ENCODE measurements around the gene TRIM65.

The TRIM65 gene

DNA sequence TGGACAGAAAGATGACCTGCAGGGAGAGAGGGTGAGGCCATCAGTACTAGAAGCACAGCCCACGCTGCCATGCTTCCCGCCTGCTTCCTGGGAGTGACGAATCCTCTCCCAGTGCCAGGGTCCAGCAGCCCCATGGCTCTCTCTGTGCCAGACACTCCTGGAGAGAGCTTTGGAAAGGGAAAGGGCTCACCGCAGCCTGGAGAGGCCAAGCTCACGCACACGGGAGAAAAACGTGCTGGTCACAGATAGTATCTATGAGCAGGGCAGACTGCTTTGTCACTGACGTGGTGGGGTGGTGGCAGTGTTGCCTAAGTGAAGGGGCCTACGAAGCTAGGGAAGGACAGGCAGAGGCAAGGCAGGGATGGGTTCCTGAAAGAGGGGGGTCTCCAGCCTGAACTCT lies 47.0 kb downstream of the TRIM65 start:
- no peak for DNase-seq

DNA sequence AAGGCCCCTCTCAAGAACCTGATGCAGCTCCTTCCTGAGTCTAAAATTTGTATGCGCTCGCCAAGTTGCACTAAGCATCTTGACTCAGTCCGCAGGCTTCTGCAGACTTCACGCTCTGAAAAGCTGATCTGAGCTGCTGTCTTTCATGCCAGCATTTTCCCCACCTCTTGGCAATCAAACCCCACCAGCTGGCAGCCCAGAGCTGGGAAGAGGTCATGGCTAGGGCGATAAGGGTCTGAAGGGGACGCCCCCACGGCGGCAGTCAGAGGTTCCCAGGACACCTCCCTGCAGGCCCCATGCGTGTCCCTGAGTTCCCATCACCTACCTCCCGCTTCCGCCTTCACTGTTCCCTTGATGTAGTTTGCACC lies 47.5 kb downstream of the TRIM65 start:
- DNase-seq = no peak

DNA sequence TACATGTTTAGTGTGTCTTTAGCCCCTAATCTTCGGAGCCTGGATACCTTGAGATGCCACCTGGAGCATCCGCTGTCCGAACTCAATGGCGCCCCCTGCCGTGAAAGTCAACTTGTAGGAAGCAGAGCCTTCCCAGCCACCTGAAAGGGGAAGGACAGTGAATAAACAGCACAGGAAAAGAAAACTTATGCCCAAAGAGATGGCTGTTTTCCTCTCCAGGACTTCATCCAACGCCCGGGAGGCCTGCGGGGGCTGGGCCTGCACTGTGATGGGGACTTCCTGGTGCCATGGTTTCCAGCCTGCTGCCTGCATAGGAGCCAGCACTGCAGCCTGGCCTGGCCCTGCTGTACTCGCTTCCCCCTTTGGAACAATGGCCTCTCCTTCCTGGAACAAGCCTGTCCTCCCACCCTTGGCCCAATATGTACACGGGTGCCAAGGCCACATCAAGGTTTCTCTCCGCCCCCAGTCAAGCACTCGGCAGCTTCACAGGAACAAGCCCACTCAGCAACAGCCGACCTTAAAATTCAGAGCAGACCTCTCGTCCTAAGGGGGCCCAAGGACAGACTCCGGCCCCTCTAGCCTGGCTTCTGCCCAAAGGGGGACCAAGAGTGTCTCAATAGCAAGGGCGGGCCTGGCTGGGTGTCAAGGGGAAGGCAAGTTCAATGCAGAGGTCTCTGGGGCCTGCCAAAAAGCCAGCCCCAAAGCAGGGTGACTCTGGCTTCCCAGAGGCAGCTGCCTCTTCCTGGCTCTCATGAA lies 48.0 kb downstream of the TRIM65 start:
- DNase-seq = no peak

DNA sequence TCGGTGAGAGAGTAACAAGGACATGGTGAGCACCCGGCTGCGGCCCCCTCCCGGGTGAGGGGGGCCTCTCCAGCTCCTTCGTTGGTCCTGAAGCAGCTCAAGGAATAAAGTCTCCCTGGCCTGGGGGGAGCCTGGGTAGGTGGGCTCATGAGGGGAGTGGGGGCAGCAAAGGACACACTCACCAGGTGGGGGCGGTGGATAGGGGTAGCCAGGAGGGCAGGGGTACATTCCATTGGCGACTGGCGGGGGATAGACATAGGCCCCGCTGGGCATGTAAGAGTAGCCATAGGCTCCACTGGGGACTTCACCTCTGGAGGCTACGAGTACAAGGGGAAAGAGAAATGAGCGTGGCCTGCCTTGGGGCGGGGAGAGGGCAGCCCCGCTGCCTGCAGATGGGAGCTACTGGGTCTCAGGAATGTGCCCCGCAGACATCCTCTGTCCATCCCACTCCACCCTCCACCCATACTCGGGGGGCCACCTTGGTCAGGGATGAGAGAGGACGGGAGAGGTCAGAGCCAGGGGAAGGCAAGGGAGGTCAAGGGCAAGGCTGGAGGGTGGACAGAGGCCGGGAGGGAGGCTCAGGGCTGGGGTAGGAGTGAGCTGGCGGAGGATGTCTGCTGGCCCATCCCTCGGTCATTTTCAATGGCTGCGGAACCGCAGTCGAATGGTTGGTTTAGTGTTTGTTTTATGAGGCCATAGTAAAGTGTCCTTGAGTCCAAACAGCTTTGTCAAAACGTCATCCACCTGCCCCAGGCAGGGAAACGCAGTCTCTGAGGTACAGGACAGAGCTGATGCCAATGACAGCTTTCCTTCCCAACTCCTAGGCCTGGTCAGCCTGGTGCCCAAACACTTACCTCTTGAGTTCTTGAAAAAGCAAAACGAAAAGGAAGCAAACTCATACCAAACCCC lies 48.9 kb downstream of the TRIM65 start:
- no peak for DNase-seq

DNA sequence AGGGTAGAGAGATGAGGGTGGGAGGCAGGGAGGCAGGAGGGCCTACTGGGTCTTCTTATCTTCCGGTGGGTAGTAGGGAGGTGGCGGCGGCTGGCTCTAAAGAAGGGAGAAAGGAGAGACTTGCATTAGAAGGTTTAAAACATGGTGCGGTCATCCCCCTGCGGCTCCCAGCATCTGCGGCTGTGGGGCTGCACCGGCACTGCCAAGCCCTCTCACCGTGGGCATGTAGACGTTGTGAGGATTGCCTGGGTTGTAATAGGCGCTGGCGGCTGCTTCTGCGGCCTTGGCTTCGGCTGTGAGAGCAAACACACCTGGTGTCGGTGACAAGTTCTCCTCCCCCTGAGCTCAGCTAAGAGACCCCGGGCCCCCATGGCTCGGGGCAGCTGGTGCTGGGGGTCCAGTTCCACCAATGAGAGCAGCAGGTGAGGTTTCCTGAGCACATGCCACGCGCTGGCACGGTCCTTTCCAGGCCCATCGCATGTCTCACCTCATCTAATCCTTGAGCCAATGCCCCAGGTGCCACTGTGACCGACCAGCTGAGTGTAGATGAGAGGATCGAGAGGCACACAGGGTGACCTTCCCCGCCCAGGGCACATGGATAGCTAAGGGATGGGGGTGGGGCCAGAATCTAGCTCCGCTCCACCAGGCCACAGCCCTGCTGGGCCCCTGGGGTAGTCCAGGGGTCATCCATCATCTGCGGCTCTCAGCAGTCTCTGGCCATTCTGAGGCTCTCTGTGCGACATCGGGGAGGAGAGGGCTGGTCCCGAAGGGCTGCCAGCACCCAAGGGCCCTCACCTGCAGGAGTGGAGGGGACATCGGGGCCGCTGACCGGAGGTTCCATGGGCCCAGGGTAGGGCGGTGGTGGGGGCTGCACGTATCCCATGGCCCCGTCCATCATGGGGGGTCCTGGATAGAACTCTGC lies 49.8 kb downstream of the TRIM65 start:
- DNase-seq = no peak

DNA sequence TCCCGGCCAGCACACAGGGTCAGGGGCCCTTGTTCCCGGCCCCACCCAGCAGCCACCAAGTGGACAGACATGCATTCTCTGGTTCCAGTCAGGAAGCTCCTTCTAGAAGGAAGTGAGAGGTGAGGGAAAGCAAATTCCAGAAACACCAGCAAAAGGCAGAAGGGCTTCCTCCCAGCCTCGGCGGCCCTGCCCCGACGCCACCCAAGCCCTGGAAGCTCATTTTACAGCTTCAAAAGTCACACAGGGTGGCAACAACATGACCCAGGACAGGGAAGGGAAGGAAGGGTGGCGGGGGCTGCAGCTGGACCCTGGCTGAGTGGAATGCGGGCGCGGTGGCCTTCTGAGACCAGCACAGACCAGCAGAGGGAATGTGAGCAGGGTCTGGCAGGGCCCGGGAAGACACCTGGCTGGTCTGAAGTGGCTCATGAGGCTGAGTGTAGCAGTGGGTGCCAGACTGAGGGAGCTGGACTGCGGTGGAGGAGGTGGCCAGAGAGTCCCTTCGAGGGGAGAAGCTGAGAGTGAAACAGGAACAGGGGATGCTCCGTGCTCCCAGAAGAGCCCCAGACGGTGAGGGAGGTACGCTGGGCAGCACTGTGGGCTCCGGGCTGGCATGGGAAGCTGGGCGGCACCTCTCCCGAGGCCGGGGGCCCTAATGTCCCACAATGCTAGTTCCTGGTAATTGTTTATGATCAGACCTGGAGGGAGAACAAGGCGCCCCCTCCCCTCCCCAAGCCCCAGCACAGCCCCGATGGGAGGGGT lies 50.6 kb downstream of the TRIM65 start:
- DNase-seq = no peak

DNA sequence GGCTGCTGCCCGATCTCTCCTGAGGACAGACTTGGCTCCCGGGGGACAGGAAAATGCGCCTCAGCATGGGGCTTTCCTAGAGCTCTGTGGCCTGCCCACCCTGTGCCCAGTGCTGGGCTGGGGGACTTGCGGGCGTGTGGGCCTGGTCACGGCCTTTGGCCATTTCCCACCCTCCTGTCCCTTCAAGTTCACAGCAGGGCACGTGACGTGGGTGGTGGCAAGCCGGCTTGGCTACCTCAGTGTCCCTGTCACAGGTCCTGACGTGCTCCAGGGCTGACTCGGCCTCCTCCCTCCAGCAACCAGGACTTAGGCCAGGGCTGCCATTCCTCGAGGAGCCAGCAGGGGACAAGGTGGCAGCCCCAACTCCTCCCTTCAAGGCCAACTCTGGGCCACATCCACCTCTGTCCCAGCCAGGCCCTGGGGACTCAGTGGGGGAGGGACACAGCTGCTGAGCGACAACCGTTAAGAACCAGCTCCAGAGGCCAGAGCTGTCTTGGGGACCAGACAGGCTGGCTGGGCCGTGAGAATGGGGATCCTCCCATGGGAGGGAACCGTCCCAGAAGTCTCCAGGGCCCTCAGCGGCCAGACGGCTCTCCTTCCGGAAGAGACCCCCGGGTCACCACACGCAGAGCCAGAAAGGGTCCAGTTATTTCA lies 51.6 kb downstream of the TRIM65 start:
- DNase-seq = no peak

DNA sequence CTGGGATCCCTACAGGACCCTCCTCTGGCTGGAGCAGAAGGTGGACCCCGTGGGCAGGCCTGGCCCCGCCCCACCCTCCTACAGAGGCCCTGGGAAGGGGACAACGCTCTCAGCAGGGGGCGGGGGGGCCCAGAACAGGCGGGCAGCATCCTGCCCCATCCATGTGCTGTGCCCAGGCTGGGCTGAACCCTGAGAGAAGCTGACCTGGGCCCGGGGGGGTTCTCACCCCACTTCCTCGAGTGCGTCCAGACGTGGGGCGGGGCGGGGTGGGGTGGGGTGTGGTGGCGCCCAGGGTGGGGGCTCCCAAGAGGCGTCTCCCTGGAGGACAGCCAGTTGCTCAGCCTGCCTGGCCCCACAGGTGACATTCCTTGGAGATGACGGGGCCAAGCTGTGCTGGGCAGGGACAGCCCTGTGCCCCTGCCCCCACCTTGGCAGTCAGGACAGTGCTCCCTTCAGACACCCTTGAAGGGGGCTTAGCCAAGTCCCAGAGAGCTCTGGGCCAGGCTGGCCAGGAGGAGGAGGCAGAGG lies 52.2 kb downstream of the TRIM65 start:
- DNase-seq = no peak

DNA sequence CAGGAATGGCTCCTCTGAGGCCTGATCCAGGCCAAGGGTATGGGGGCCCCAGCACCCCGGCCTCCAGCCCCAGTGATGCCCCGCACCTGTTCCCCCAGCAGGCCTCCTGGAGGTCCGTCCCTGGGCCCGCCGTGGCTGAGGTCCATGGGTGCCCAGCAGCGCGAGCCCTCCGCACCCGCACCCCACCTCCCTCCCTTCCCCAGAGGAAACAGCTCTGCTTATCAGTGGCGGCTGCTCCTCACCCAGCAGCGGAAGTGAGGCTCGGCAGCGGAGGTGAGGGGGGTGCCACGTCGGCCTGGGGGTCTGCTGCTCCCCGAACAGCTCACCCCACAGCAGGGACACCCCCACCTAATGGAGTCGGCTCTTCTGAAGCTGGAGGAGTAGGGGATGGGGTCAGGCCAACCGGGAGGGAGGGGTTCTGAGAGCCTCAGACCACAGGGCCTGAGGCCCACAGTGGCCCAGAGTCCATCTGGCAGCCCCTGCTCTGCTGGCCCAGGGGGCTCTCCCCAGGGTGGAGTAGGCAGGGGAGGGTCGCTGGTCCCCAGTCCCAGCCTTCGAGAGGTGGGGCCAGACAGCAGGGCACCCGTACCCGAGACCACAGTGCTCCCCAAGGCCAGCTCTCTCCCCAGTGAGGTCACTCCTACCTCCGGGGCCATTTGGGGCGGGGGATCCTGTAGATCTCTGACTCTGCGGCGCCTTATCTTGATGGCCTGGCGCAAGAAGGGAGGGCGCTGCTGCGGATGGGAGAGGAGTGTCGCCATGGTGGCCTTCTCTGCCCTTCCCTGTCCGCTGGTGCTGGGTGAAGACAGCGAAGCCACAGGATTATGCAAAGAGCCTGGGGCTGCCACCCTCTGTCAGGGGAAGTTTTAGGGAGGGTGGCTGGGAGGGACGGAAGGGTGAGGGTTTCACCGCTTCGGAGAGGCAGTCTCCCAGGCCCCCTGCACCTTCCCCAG lies 52.9 kb downstream of the TRIM65 start, which contains the start of gene UNC13D:
TSS of gene UNC13D (minus strand) at position 828 of the 953 bp plus-strand sequence. CDS start at position 761, 67 bp downstream.
- DNase-seq = no peak

DNA sequence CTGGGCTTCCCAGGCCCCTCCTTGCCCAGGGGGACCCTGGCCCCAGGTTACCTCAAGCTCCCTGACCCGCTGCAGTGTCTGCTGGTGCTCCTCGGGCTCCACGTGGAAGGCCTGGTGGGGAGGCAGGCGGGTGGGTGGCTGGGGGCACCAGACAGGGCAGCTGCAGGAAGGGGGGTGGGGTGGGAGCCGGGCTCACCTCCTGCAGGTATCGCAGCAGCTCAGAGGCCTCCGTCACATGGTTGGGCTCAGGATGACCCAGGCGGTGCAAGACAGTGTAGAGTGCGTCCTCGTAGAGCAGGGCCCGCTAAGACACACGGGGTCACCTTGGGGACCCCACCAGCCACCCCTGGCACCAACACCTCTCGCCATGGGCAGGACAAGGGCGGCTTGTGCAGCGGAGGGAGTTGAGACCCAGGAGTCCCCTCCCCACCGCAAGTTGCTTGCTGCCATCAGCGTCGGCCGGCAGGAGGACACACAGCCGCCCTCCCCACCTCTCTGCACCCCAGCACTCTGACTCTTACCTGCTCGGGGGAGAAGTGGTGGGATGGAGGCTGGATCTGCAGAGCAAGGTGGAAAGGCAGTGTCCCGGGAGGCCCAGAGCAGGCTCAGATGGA lies 53.7 kb downstream of the TRIM65 start:
- no peak for DNase-seq

DNA sequence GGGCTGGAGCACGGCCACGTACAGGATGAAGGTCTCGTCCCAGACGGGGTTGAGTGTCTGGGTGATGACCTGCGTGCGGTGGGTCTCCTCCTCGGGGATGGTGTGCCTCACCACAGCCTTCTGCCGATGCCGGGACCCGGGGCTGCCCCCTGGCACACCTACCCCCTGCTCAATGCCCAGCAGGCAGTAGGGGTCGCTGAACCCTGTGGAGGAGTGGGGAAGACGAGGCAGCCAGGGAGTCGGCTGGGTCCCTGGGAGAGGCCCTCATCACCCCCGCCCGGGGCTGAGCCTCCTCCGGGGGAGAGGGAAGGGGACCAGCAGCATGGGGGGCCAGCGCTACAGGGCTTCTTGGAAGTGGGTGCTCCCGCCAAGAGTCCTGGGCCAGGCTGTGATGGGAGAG lies 54.3 kb downstream of the TRIM65 start:
- DNase-seq = no peak

DNA sequence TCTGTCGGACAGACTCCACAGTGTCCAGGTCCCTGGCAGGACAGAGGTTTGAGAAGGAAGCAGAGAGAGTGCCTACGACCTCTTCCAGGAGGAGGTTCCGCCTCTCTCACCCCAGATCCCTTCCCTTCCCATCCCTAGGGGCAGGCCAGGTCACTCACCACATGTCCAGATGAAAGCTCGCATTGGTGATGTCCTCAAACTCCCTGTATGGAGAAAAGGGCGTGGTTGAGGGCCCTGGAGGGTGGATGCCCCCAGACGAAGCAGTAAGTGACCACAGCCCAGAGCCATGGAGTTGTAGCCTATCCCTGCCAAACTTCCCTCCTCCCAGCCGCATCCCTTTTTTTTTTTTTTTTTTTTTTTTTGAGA lies 56.0 kb downstream of the TRIM65 start:
- DNase-seq = no peak

DNA sequence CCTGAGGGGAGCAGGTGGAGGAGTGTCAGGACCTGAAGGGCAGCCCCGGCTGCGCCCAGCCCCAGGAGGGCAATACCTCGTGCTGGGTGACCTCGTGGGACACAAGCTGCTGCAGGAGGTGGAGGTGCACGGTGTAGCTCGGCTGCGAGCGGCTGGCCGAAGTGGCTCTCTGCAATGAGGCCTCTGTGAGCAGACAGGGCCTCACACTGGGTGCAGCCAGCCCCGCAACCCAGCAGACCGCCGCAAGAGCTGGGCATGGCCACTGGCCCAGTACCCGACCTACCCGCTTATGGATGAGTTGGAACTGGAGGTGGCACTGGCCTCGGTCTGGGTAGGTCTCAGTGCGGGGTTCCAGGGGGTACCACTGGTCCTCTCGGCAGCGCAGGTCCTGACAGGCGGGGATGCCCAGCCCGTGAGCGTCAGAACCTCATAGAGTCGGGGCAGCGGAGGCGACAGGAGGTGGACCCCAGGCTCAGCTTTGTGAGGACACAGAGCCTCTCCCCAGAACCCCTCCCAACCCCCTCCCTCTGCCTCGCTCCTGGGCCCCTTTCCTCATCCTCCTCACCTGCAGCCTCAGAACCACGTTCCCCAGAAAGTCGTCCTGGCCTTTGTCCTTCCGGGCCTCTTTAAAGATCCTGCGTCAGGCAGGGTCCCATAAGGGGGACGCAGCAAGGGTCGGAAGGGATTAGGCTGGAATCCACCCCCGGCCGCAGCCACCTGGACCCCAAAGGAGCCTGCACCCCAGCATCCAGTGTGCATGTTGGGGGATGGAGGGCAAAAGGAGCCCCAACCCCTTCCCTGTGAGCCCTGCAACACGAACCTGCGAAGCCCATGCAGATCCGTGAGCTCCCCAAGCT lies 56.6 kb downstream of the TRIM65 start:
- DNase-seq = no peak

All from NCI-H2081 treated with DMSO at 0.1 percent for 48 hours (cell line).